ENCODE measurements around the gene VPS13C. TPM values are rescaled to one million over a fixed set of nuclear protein-coding genes. Genes with fewer than 3 reads are reported as not detected.

The VPS13C gene
- total and polyA plus RNA-seq, 2 donors (not counting 3 experiments of a cell fraction or from before 2014, with no cell fraction given): 10.8 to 60.3 TPM

- dilution Hi-C loops (cut with MboI; ENCODE audit: extremely low pct_ligation_motif_present, low sequenced_read_pairs): no loop called here
- H3K9me1 ChIP-seq (replicated peaks; ENCODE audit: control insufficient read depth, extremely low read depth, insufficient read depth, low read length): no peaks in the 10 kb centered on the region
- no peaks in the 10 kb centered on the region for H3K27me3 ChIP-seq (ENCODE audit: control insufficient read depth in 2 of 2, insufficient read depth in 2 of 2, low read length in 2 of 2)
- H3K4me3 ChIP-seq (replicated peaks in 1 of 3; ENCODE audit: insufficient read depth in 1 of 3, low read depth in 1 of 3, low read length in 3 of 3): no peak overlapping the region
- no peak overlapping the region for H3K4me2 ChIP-seq (ENCODE audit: insufficient read depth, low read length)
- no peaks in the 10 kb centered on the region for H3K9me3 ChIP-seq (replicated peaks; ENCODE audit: control insufficient read depth, insufficient read depth, low read length)
- peaks cover 0 to 3% of the 10 kb centered on the region in 2 experiments for H3K36me3 ChIP-seq (ENCODE audit: control insufficient read depth in 2 of 2, extremely low read depth in 1 of 2, insufficient read depth in 2 of 2, low read length in 2 of 2)
- H3K27ac ChIP-seq (ENCODE audit: insufficient read depth, low read depth, low read length): no peak overlapping the region
- CTCF ChIA-PET: interaction anchor here (1.0 kb wide), 1 partner anchor 38 kb away, joined by 3 read pairs; no protein-coding TSS in a partner anchor
- no TSS peak for BruUV-seq (replicated peaks)
- no peak for DNase-seq (ENCODE audit: low read depth, low spot score)
- POLR2A ChIA-PET: no interaction called here
- H3K4me1 ChIP-seq (ENCODE audit: control insufficient read depth, extremely low read depth, insufficient read depth, low read length): no peaks in the 10 kb centered on the region
- no peaks in the 10 kb centered on the region for H3K79me2 ChIP-seq (ENCODE audit: control insufficient read depth, insufficient read depth, low read length)
- no peak overlapping the region for H2AFZ ChIP-seq (ENCODE audit: low read depth, low read length)
- intact Hi-C loops (cut with micrococcal nuclease): no loop called here
- H4K20me1 ChIP-seq (replicated peaks; ENCODE audit: control insufficient read depth, extremely low read depth, insufficient read depth, low read length): no peaks in the 10 kb centered on the region
- no peak for TF ChIP-seq POLR2A (IDR thresholded peaks at IDR 0.05; ENCODE audit: low read depth, low read length)
- TF ChIP-seq POLR2AphosphoS5 (IDR thresholded peaks at IDR 0.05; ENCODE audit: insufficient read depth, low read depth, low read length): no peak
- no peak for TF ChIP-seq GATA2 (IDR thresholded peaks at IDR 0.05; ENCODE audit: insufficient read depth, insufficient read length, low read depth, low read length)
- TF ChIP-seq MAX (IDR thresholded peaks at IDR 0.05; ENCODE audit: insufficient read depth, insufficient read length): no peak
- TF ChIP-seq CTCF (IDR thresholded peaks at IDR 0.05; ENCODE audit: extremely low read depth in 1 of 2, insufficient read depth in 1 of 2, low read depth in 1 of 2, low read length in 2 of 2): no peak
- no peak for TF ChIP-seq MYC (IDR thresholded peaks at IDR 0.05; ENCODE audit: low read depth, low read length)
- no peak for TF ChIP-seq FOS (IDR thresholded peaks at IDR 0.05; ENCODE audit: borderline replicate concordance, insufficient read depth, low read length)
- no peak for TF ChIP-seq JUN (IDR thresholded peaks at IDR 0.05; ENCODE audit: borderline replicate concordance, insufficient read depth, insufficient read length, low read depth)
- TF ChIP-seq EZH2 (IDR thresholded peaks at IDR 0.05; ENCODE audit: borderline replicate concordance, low read depth, low read length, severe bottlenecking): no peak
- no peak for FAIRE-seq
- H3K9ac ChIP-seq (replicated peaks; ENCODE audit: extremely low read depth, insufficient read depth, low read length): no peak overlapping the region
These were observed 124.8 kb downstream of the VPS13C start for GRCh38 chr15:61935493-61935892.

Measured in endothelial cell of umbilical vein (primary cell).